Ascending aorta (tissue), 2 donors: ENCODE results near the gene NELFA. TPM values are rescaled to one million over a fixed set of nuclear protein-coding genes. Genes with fewer than 3 reads are reported as not detected.

Experiments
- DNase-seq, 2 donors: peaks; one replicate each; pipeline ENCODE4 v3.0.0-alpha.2; 2019; ENCODE audit warnings: low spot score in 2 of 2
- H3K27ac ChIP-seq, 2 donors: fragments of 200-600 bp; sonication (generic); one replicate each; pipeline ENCODE4 v1.5.1; 2016 to 2017; ENCODE audit warnings: mild to moderate bottlenecking in 1 of 2
- H3K27me3 ChIP-seq: fragments of 200-600 bp; sonication (generic); one replicate; pipeline ENCODE4 v1.5.1; 2017
- H3K36me3 ChIP-seq, 2 donors: fragments of 200-600 bp; sonication (generic); one replicate each; pipeline ENCODE4 v1.5.1; 2016
- H3K4me1 ChIP-seq, 2 donors: fragments of 200-600 bp; sonication (generic); one replicate each; pipeline ENCODE4 v1.5.1; 2016 to 2017; ENCODE audit warnings: mild to moderate bottlenecking in 1 of 2
- H3K4me3 ChIP-seq, 2 donors: fragments of 200-600 bp; sonication (generic); one replicate each; pipeline ENCODE4 v1.5.1; 2016 to 2017; ENCODE audit warnings: mild to moderate bottlenecking in 1 of 2
- H3K9me3 ChIP-seq, 2 donors: fragments of 200-600 bp; sonication (generic); one replicate each; pipeline ENCODE4 v1.5.1; 2016
- intact Hi-C: fragments of 100-400 bp; cut with DNase I; formaldehyde crosslinking; loops from one replicate; pipeline ENCODE4 v1.15.1; 2023
- total RNA-seq: library from RNA; depleted of rRNA; stranded (reverse); fragments of >200 nt; gene quantifications from one replicate; pipeline ENCODE4 v1.1.0, GENCODE V29; 2016
- TF ChIP-seq, protein P1 (sequence below), 3 experiments: fragments of 200-600 bp in 2 of 3; fragments of 450-650 bp in 1 of 3; sonication (generic) in 2 of 3; IDR thresholded peaks; one replicate each; pipeline ENCODE4 v1.5.1; 2016 to 2019; ENCODE audit warnings: antibody characterized with exemption in 3 of 3, mild to moderate bottlenecking in 1 of 3, moderate library complexity in 1 of 3

The NELFA gene
- total RNA-seq, 1 donor from 2014 or later: 11.9 TPM

DNA sequence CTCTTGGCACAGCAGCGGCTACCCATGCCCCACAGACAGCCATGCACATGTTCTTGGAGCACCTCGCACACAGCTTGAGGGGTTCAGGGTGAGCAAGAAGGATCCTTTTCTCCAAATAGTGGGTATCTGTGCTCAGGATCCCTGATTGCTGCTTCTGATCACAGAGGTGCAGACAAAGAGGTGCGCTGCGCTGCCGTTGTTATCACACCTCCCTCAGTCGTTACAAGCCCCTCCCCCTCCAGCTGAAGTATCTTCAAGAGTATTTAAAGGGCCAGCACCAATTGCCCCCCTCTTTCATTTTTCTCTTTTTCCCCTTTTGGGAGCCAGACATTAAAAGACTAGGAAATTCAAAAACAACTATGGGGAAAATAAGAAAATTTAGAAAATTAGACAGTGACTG, 44.3 kb downstream of the NELFA start:
- DNase-seq: no peak
- H3K36me3 ChIP-seq: peaks cover 29 to 37% of the 10 kb centered on the region in 2 donors

DNA sequence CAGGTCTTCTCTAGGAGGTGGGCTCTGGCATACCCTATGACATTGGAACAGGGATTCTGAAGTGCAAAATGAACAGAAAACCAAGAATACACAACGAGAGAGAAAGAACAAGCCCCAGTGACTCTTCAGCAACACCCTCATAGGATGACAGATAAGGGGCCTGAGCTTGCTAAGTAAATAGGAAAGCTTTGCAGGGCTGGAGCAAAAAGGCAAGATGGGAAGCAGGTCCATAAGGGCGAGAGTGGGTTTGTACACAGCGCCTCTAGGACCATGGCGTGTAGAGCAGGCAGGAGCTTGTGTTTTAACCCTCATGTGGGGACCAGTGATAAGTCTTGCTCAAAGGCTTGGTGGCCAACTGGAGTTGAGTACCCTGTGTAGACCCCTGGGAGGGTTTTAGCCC, 45.8 kb downstream of the NELFA start:
- H3K4me1 ChIP-seq: no peaks in the 10 kb centered on the region
- TF ChIP-seq, protein P1, sequence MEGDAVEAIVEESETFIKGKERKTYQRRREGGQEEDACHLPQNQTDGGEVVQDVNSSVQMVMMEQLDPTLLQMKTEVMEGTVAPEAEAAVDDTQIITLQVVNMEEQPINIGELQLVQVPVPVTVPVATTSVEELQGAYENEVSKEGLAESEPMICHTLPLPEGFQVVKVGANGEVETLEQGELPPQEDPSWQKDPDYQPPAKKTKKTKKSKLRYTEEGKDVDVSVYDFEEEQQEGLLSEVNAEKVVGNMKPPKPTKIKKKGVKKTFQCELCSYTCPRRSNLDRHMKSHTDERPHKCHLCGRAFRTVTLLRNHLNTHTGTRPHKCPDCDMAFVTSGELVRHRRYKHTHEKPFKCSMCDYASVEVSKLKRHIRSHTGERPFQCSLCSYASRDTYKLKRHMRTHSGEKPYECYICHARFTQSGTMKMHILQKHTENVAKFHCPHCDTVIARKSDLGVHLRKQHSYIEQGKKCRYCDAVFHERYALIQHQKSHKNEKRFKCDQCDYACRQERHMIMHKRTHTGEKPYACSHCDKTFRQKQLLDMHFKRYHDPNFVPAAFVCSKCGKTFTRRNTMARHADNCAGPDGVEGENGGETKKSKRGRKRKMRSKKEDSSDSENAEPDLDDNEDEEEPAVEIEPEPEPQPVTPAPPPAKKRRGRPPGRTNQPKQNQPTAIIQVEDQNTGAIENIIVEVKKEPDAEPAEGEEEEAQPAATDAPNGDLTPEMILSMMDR (IDR thresholded peaks at IDR 0.05): no peak
- H3K4me3 ChIP-seq: no peak overlapping the region
- H3K27me3 ChIP-seq: no peaks in the 10 kb centered on the region
- peaks cover 41 to 51% of the 10 kb centered on the region in 2 donors for H3K36me3 ChIP-seq
- no peak for DNase-seq
- no peak overlapping the region for H3K27ac ChIP-seq
- H3K9me3 ChIP-seq: no peaks in the 10 kb centered on the region
- intact Hi-C loops: no loop called here

More for the DNA sequence above, 44.3 kb downstream of the NELFA start:
- intact Hi-C loops: no loop called here
- Histone ChIP-seq H3K27ac (no peak overlapping the region), H3K4me1 (no peaks in the 10 kb centered on the region), H3K27me3 (no peaks in the 10 kb centered on the region), H3K9me3 (no peaks in the 10 kb centered on the region), H3K4me3 (no peak overlapping the region)
- TF ChIP-seq, protein P1 (IDR thresholded peaks at IDR 0.05): no peak

DNA sequence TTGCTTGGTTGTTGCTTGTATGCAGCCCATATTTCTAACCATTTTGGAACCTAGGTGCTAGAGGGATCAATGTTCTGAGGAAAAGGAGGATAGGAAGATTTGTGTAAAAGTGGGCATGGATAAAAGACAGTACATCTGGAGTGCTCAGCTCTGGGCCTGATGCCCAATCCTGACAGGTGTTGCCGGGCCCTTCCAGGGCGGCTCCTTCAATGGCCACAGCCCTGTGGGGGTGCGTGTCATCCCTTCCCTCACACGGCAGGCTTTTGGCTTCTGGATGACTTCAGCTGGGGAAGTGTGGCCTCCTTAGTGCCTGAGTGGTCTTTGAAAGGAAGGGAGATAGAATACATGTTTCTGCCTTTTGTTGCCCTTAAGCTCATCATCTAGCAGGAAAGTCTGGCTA, 47.2 kb downstream of the NELFA start:
- intact Hi-C loops: no loop called here
- Histone ChIP-seq H3K4me1 (no peaks in the 10 kb centered on the region), H3K27me3 (no peaks in the 10 kb centered on the region), H3K27ac (no peak overlapping the region), H3K36me3 (peaks cover 45 to 58% of the 10 kb centered on the region in 2 donors), H3K4me3 (no peak overlapping the region), H3K9me3 (no peaks in the 10 kb centered on the region)
- no peak for DNase-seq
- TF ChIP-seq, protein P1 (IDR thresholded peaks at IDR 0.05): no peak

DNA sequence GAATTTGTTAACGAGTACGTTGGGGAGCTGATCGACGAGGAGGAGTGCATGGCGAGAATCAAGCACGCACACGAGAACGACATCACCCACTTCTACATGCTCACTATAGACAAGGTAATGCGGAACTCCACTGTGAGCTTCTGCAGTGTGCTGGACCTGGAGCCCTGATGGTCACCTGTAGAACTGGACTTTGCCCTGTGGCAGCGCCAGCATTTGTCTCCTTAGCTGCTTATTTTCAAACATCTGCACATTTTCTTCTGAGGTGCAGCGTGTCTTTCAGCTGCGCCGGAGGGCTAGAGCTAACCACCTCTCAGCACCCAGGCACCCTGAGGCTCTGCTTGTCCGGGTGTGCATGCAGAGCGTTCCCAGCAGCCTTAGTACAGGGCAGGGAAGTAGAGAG, 47.7 kb downstream of the NELFA start:
- no peak overlapping the region for H3K4me3 ChIP-seq
- intact Hi-C loops: no loop called here
- no peak overlapping the region for H3K27ac ChIP-seq
- no peaks in the 10 kb centered on the region for H3K27me3 ChIP-seq
- H3K4me1 ChIP-seq: no peaks in the 10 kb centered on the region
- H3K9me3 ChIP-seq: no peaks in the 10 kb centered on the region
- DNase-seq: no peak
- TF ChIP-seq, protein P1 (IDR thresholded peaks at IDR 0.05): no peak
- peaks cover 48 to 63% of the 10 kb centered on the region in 2 donors for H3K36me3 ChIP-seq

DNA sequence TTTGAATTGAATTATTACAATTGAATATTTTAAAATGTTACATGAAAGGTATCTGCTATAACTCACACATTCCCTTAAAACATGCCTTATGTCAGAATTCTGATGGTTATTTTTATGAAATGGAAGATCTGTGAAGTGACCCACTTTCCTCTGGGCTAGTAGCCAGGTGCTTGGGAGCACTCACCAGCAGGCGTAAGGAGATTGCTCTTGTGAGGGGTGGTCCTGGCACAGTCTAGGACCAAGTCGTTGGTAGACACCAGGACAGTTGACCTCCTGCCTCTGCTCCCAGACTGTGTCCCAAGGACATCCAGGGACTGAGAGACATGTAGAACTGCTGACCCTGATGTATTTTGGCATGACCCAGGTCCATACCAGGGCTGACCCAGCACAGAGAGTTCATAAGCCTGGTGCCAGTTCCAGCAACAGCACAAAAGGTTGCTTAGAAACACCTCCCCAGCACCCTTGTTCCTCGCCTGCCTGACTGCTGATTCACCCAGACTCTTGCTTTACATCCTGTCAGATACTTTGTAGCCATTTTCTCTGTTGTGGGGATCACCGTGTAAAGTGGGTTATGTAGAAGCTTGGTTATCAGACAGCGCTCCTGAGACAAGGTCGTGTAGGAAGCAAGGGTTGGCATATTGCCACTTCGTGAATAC, 48.5 kb downstream of the NELFA start:
- Histone ChIP-seq H3K27ac (no peak overlapping the region), H3K9me3 (no peaks in the 10 kb centered on the region), H3K4me1 (no peaks in the 10 kb centered on the region), H3K36me3 (peaks cover 50 to 68% of the 10 kb centered on the region in 2 donors), H3K27me3 (no peaks in the 10 kb centered on the region), H3K4me3 (no peak overlapping the region)
- TF ChIP-seq, protein P1 (IDR thresholded peaks at IDR 0.05): no peak
- no peak for DNase-seq
- intact Hi-C loops: no loop called here

DNA sequence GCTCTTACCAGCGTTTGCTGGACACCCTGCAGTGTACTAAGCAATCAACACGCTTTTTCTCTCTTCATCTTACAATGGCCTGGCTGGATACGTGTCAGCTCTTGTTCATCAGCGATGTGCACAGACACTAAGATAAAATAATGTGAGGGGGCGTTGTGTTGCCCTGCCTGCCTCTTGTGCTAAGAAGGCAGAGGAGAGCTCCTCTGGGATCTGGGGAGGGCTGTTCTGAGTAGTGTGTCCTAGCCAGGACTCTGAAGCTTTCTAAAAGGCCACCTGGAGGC, 49.7 kb downstream of the NELFA start:
- TF ChIP-seq, protein P1 (IDR thresholded peaks at IDR 0.05): no peak
- no peak for DNase-seq
- Histone ChIP-seq H3K27me3 (no peaks in the 10 kb centered on the region), H3K4me1 (no peaks in the 10 kb centered on the region), H3K4me3 (no peak overlapping the region), H3K9me3 (no peaks in the 10 kb centered on the region), H3K27ac (no peak overlapping the region), H3K36me3 (peaks cover 55 to 75% of the 10 kb centered on the region in 2 donors)
- intact Hi-C loops: no loop called here
